Transverse colon (tissue), 4 donors: ENCODE data around the gene PRKCE.

Experiments
- POLR2A ChIP-seq: fragments of 450-650 bp; IDR thresholded peaks from one replicate; pipeline ENCODE4 v1.6.1; 2016; ENCODE audit warnings: antibody characterized with exemption, mild to moderate bottlenecking, moderate library complexity
- POLR2AphosphoS5 ChIP-seq, 3 donors: sonication (generic); formaldehyde crosslinking; IDR thresholded peaks; one replicate each; pipeline ENCODE4 v1.6.1; 2016; ENCODE audit warnings: antibody characterized with exemption in 3 of 3
- TF ChIP-seq, protein P1 (sequence below), 5 experiments: fragments of 200-600 bp in 3 of 5; fragments of 450-650 bp in 2 of 5; sonication (generic) in 3 of 5; IDR thresholded peaks; 1 replicate in 2 of 5; 2 replicates in 3 of 5; pipeline ENCODE4 v1.5.1; 2016 to 2017; ENCODE audit warnings: antibody characterized with exemption in 5 of 5, inconsistent platforms in 3 of 5, mild to moderate bottlenecking in 2 of 5, moderate library complexity in 1 of 5

DNA sequence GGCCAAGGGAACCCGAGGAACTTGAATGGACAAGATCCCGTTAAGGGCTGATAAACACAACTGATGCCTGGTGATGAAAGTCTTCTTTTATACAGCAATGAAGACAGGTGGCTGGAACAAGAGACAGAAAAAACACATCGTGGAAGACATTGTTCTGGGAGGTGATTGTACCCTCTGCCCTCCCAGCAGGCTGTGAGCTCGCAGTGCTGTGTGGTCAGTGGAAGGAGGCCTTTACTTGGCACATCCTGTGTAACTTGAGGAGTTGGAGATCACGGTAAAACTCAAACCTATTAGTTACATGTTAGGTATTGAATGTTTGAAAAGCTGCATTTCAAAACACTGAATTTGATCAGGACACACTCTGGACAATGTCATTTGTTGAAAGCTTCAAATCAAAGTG, 395.8 kb downstream of the PRKCE start:
- TF ChIP-seq POLR2A (no peak), POLR2AphosphoS5 (IDR thresholded peaks at IDR 0.05) (no peak)
- TF ChIP-seq, protein P1, sequence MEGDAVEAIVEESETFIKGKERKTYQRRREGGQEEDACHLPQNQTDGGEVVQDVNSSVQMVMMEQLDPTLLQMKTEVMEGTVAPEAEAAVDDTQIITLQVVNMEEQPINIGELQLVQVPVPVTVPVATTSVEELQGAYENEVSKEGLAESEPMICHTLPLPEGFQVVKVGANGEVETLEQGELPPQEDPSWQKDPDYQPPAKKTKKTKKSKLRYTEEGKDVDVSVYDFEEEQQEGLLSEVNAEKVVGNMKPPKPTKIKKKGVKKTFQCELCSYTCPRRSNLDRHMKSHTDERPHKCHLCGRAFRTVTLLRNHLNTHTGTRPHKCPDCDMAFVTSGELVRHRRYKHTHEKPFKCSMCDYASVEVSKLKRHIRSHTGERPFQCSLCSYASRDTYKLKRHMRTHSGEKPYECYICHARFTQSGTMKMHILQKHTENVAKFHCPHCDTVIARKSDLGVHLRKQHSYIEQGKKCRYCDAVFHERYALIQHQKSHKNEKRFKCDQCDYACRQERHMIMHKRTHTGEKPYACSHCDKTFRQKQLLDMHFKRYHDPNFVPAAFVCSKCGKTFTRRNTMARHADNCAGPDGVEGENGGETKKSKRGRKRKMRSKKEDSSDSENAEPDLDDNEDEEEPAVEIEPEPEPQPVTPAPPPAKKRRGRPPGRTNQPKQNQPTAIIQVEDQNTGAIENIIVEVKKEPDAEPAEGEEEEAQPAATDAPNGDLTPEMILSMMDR (IDR thresholded peaks at IDR 0.05): no peak
